SK-N-SH treated with all-trans-retinoic acid at 6 μM for 48 hours (cell line): ENCODE data around the gene SEMA5B.

Experiments used
- ARNTL ChIP-seq: fragments of 450-650 bp; formaldehyde crosslinking; IDR thresholded peaks from 2 replicates; pipeline ENCODE4 v1.5.0; 2020; ENCODE audit warnings: low read depth, mild to moderate bottlenecking, moderate library complexity, borderline replicate concordance
- GLIS3 ChIP-seq: fragments of 250-450 bp; sonication (Bioruptor Pico); IDR thresholded peaks from 2 replicates; pipeline ENCODE4 v1.5.0; 2020; ENCODE audit warnings: mild to moderate bottlenecking, moderate library complexity
- ISL1 ChIP-seq: fragments of 250-450 bp; sonication (Bioruptor Pico); IDR thresholded peaks from 2 replicates; pipeline ENCODE4 v2.1.2; 2022; ENCODE audit warnings: mild to moderate bottlenecking, moderate library complexity
- OSR1 ChIP-seq: fragments of 250-450 bp; sonication (Bioruptor Pico); IDR thresholded peaks from 2 replicates; pipeline ENCODE4 v1.8.0; 2022; ENCODE audit warnings: moderate library complexity, mild to moderate bottlenecking, inconsistent platforms
- PPARA ChIP-seq: fragments of 250-450 bp; sonication (Bioruptor Pico); IDR thresholded peaks from 2 replicates; pipeline ENCODE4 v1.5.0; 2020; ENCODE audit warnings: mild to moderate bottlenecking, borderline replicate concordance
- RARB ChIP-seq: fragments of 250-450 bp; sonication (Bioruptor Pico); IDR thresholded peaks from 2 replicates; pipeline ENCODE4 v1.8.0; 2021; ENCODE audit warnings: mild to moderate bottlenecking, moderate library complexity
- TCF4 ChIP-seq: fragments of 250-450 bp; sonication (Bioruptor Pico); IDR thresholded peaks from 2 replicates; pipeline ENCODE4 v1.8.0; 2021; ENCODE audit warnings: mild to moderate bottlenecking, moderate library complexity, borderline replicate concordance
- ZFP3 ChIP-seq: fragments of 250-450 bp; sonication (Bioruptor Pico); IDR thresholded peaks from 2 replicates; pipeline ENCODE4 v1.5.0; 2020; ENCODE audit warnings: mild to moderate bottlenecking, moderate library complexity
- ZFP30 ChIP-seq: fragments of 450-650 bp; formaldehyde crosslinking; IDR thresholded peaks from 2 replicates; pipeline ENCODE4 v1.5.0; 2022; ENCODE audit warnings: mild to moderate bottlenecking, moderate library complexity
- ZNF565 ChIP-seq: fragments of 450-650 bp; formaldehyde crosslinking; conservative IDR thresholded peaks from 2 replicates; pipeline ENCODE4 v1.5.0; 2020; ENCODE audit warnings: low read depth, mild to moderate bottlenecking, moderate library complexity
- ZNF70 ChIP-seq: fragments of 450-650 bp; formaldehyde crosslinking; IDR thresholded peaks from 2 replicates; pipeline ENCODE4 v1.5.0; 2020; ENCODE audit warnings: mild to moderate bottlenecking, moderate library complexity
- TF ChIP-seq, protein P1 (sequence below): fragments of 250-450 bp; sonication (Bioruptor Pico); IDR thresholded peaks from 2 replicates; pipeline ENCODE4 v1.5.1; 2020; ENCODE audit warnings: low read depth, mild to moderate bottlenecking, moderate library complexity

DNA sequence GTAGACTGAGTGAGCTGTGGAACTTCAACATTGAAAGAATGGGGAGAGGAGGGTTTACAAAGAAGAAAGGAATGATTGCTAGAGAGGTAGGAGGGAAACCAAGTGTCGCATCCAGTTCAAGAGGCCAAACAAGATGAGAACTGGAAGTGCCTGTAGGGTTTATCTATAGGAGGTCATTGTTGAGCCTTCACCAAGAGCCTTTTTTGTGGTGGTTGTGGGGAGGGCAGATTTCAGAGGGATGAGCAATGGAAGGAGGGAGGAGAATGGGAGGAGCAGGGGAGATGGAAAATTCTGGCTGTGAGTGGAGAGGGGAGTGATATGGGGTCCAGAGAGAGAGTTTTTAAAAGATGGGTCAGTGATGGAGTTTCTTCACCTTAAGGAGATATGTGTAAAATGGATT is 47.8 kb upstream of the SEMA5B start:
- TF ChIP-seq ZNF565 (no peak), RARB (CRISPR knock-in tag) (no peak), PPARA (CRISPR knock-in tag) (no peak), OSR1 (CRISPR knock-in tag) (no peak), TCF4 (CRISPR knock-in tag) (no peak), ZFP3 (CRISPR knock-in tag) (no peak), GLIS3 (no peak), ARNTL (no peak), ZNF70 (CRISPR knock-in tag) (peak; percentile 90), ISL1 (no peak), ZFP30 (CRISPR knock-in tag) (no peak)
- TF ChIP-seq, protein P1, sequence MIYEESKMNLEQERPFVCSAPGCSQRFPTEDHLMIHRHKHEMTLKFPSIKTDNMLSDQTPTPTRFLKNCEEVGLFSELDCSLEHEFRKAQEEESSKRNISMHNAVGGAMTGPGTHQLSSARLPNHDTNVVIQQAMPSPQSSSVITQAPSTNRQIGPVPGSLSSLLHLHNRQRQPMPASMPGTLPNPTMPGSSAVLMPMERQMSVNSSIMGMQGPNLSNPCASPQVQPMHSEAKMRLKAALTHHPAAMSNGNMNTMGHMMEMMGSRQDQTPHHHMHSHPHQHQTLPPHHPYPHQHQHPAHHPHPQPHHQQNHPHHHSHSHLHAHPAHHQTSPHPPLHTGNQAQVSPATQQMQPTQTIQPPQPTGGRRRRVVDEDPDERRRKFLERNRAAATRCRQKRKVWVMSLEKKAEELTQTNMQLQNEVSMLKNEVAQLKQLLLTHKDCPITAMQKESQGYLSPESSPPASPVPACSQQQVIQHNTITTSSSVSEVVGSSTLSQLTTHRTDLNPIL, result no peak
